Muscle layer of colon (tissue), 2 donors: Measurements from ENCODE around the gene TXNDC17.
"Not testable (repeated sequence)": the region's sequence is repeated elsewhere in the genome, so short reads cannot be mapped to it uniquely, and the experiment has no call there.

Experiments
- H3K27ac ChIP-seq: one replicate; pipeline ENCODE4 v1.7.0; 2013; ENCODE audit warnings: low read depth, mild to moderate bottlenecking, low read length, moderate library complexity
- H3K27me3 ChIP-seq, 2 donors: one replicate each; pipeline ENCODE4 v1.7.0; 2013; ENCODE audit warnings: low read length in 2 of 2, mild to moderate bottlenecking in 2 of 2; ENCODE audit not compliant: insufficient read depth in 2 of 2, control insufficient read depth in 1 of 2
- H3K36me3 ChIP-seq: one replicate; pipeline ENCODE4 v1.7.0; 2013; ENCODE audit warnings: mild to moderate bottlenecking, low read length; ENCODE audit not compliant: insufficient read depth
- H3K4me1 ChIP-seq: one replicate; pipeline ENCODE4 v1.7.0; 2013; ENCODE audit warnings: mild to moderate bottlenecking, low read length; ENCODE audit not compliant: insufficient read depth
- H3K4me3 ChIP-seq, 2 donors: one replicate each; pipeline ENCODE4 v1.7.0; 2013; ENCODE audit warnings: low read length in 2 of 2, low read depth in 1 of 2, mild to moderate bottlenecking in 1 of 2, moderate library complexity in 1 of 2
- H3K9ac ChIP-seq: one replicate; pipeline ENCODE4 v1.7.0; 2013; ENCODE audit warnings: low read length
- H3K9me3 ChIP-seq: one replicate; pipeline ENCODE4 v1.7.0; 2013; ENCODE audit warnings: mild to moderate bottlenecking, low read length
- donor health status: abdominal sarcoma.
- donor health status: Adenocarcinoma of cecum.

Gene TXNDC17

DNA sequence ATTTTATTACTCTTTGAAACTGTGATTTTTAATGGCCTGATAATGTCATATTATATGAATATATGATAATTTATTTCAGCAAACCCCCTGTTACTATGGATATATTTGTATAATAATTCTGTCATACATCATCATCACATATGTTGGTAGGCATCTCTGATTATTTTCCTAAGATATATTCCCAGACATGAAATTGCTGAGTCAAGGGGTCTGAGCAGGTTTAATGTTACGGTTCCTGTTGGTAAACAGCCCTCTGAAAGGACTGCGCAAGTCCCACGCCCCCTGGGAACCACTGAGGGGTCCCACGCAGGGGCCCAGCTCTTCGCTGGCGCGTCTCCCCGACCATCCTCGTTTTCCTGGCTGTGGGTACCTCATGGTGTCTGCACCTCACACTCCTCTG is 48.1 kb downstream of the TXNDC17 start:
- H3K9ac ChIP-seq: no peak overlapping the region
- no peaks in the 10 kb centered on the region for H3K27me3 ChIP-seq
- H3K27ac ChIP-seq: no peak overlapping the region
- no peaks in the 10 kb centered on the region for H3K4me1 ChIP-seq
- H3K9me3 ChIP-seq: no peaks in the 10 kb centered on the region
- no peaks in the 10 kb centered on the region for H3K36me3 ChIP-seq
- H3K4me3 ChIP-seq: no peak overlapping the region

DNA sequence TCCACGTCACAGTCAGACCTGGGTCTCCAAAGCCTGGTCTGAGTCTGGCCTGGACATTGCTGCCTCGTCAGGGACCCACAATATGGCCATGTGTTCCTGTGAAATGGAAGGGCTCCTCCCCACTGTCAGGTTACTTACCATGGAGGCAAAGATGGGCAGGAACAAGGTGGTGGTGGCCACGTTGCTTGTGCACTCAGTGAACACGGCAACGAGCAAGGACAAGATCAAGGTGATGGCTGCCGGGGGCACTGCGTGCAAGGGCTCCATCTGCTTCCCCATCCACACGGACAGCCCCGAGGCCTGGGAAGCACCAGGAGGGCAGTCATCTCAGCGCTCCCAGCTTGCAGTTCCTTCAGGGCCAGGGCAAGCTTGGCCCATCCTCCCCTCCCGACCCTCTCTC is 49.8 kb downstream of the TXNDC17 start:
- H3K9ac ChIP-seq: no peak overlapping the region
- no peaks in the 10 kb centered on the region for H3K9me3 ChIP-seq
- no peak overlapping the region for H3K4me3 ChIP-seq
- H3K27me3 ChIP-seq: no peaks in the 10 kb centered on the region
- no peaks in the 10 kb centered on the region for H3K4me1 ChIP-seq
- no peaks in the 10 kb centered on the region for H3K36me3 ChIP-seq
- no peak overlapping the region for H3K27ac ChIP-seq

DNA sequence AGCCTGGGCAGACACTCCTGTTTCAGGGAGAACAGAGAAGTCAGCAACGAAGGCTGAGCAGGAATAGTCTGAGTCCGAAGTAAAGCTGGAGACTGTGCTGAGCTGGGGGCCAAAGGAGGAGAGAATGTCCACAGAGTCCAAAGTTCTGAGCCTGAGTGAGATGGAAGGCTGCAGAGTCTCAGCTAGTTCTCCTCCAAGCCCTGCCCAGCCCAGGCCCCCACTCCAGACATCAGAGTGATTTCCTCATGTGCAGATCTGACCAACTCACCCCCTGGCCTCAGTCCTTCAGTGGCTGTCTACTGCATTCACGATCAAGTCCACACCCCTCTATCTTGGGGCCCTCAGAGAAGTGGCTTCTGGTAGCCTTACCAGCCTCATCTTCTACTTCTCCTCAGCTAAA is 50.7 kb downstream of the TXNDC17 start:
- no peak overlapping the region for H3K9ac ChIP-seq

DNA sequence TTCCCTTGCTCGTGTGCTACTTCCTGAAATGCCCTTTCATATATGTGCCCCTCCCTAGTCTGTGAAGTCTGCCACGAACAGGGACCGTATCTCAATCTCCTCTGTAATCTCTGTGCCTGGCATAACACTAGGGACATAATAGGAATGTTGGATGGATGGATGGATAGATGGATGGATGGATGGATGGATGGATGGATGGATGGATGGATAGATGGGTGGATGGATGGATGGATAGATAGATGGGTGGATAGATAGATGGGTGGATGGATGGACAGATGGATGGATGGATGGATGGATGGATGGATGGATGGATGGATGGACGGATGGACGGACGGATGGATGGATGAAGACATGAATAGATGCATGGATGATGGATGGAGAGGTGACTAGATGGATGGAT is 51.1 kb downstream of the TXNDC17 start:
- not testable (repeated sequence) for H3K27me3 ChIP-seq, H3K4me1 ChIP-seq

More for the DNA sequence above, 50.7 kb downstream of the TXNDC17 start:
- Histone ChIP-seq H3K4me3 (no peak overlapping the region), H3K27me3 (peaks cover 0 to 1% of the 10 kb centered on the region in 2 donors), H3K9me3 (no peaks in the 10 kb centered on the region), H3K4me1 (no peaks in the 10 kb centered on the region), H3K27ac (no peak overlapping the region), H3K36me3 (no peaks in the 10 kb centered on the region)

More for the DNA sequence above, 51.1 kb downstream of the TXNDC17 start:
- not testable (repeated sequence) for H3K4me3 ChIP-seq, H3K9ac ChIP-seq, H3K36me3 ChIP-seq, H3K9me3 ChIP-seq, H3K27ac ChIP-seq
